Smooth muscle cell (in vitro differentiated cells): Measurements from ENCODE around the gene NFIA. TPM values are rescaled to one million over a fixed set of nuclear protein-coding genes. Genes with fewer than 3 reads are reported as not detected.

ENCODE experiments used
- DNase-seq: peaks from one replicate; lab custom pipeline; 2025; ENCODE audit not compliant: unreplicated experiment; lab: John Stamatoyannopoulos, UW
- H2AFZ ChIP-seq: fragments of 200-600 bp; sonication (generic); 2 replicates; pipeline ENCODE4 v1.6.0; 2016; ENCODE audit warnings: antibody characterized with exemption, low read depth, mild to moderate bottlenecking
- H3F3A ChIP-seq: fragments of 200-600 bp; sonication (generic); 2 replicates; pipeline ENCODE4 v1.6.0; 2017; ENCODE audit warnings: antibody characterized with exemption, low read depth
- H3K27ac ChIP-seq: fragments of 200-600 bp; sonication (generic); 2 replicates; pipeline ENCODE4 v1.5.1; 2016; ENCODE audit warnings: low read depth, mild to moderate bottlenecking
- H3K27me3 ChIP-seq: fragments of 200-600 bp; sonication (generic); 2 replicates; pipeline ENCODE4 v1.6.1; 2016; ENCODE audit warnings: low read depth, mild to moderate bottlenecking
- H3K36me3 ChIP-seq: fragments of 200-600 bp; sonication (generic); 2 replicates; pipeline ENCODE4 v1.5.1; 2016; ENCODE audit warnings: low read depth
- H3K4me1 ChIP-seq: fragments of 200-600 bp; sonication (generic); 2 replicates; pipeline ENCODE4 v1.5.1; 2016; ENCODE audit warnings: low read depth
- H3K4me2 ChIP-seq: fragments of 200-600 bp; sonication (generic); 2 replicates; pipeline ENCODE4 v1.6.0; 2016; ENCODE audit warnings: mild to moderate bottlenecking
- H3K4me3 ChIP-seq: fragments of 200-600 bp; sonication (generic); 2 replicates; pipeline ENCODE4 v1.5.1; 2016; ENCODE audit warnings: mild to moderate bottlenecking
- H3K79me2 ChIP-seq: fragments of 200-600 bp; sonication (generic); 2 replicates; pipeline ENCODE4 v1.6.0; 2016; ENCODE audit warnings: low read depth, mild to moderate bottlenecking
- H3K9ac ChIP-seq: fragments of 200-600 bp; sonication (generic); 2 replicates; pipeline ENCODE4 v1.6.0; 2016; ENCODE audit warnings: low read depth
- H3K9me3 ChIP-seq: fragments of 200-600 bp; sonication (generic); replicated peaks from 2 replicates; pipeline ENCODE4 v1.5.1; 2016; ENCODE audit warnings: low read depth
- H4K20me1 ChIP-seq: fragments of 200-600 bp; sonication (generic); 2 replicates; pipeline ENCODE4 v1.6.0; 2016; ENCODE audit warnings: low read depth
- WGBS: methylation state at CpG from one replicate; pipeline ENCODE4 v1.1.7; 2016; ENCODE audit warnings: low lambda C conversion rate; 5-methylcytosine and 5-hydroxymethylcytosine counted together
- polyA plus RNA-seq: library from polyadenylated mRNA; unstranded; fragments of >200 nt; fragmentation: Nextera tagmentation; extraction: Ambion mirVana; gene quantifications from 2 replicates; pipeline ENCODE4 v1.2.1, GENCODE V29; 2016
- total RNA-seq: library from RNA; depleted of rRNA; stranded (reverse); fragments of >200 nt; gene quantifications from 2 replicates; pipeline ENCODE4 v1.2.3, GENCODE V29; 2014
- TF ChIP-seq, protein P1 (sequence below): fragments of 200-600 bp; sonication (generic); IDR thresholded peaks from 2 replicates; pipeline ENCODE4 v1.5.1; 2017; ENCODE audit warnings: borderline replicate concordance, mild to moderate bottlenecking, antibody characterized with exemption; ENCODE audit not compliant: insufficient read depth, poor library complexity, severe bottlenecking

Gene NFIA
- total and polyA plus RNA-seq, 2 experiments from 2014 or later: 5.0 to 6.2 TPM

DNA sequence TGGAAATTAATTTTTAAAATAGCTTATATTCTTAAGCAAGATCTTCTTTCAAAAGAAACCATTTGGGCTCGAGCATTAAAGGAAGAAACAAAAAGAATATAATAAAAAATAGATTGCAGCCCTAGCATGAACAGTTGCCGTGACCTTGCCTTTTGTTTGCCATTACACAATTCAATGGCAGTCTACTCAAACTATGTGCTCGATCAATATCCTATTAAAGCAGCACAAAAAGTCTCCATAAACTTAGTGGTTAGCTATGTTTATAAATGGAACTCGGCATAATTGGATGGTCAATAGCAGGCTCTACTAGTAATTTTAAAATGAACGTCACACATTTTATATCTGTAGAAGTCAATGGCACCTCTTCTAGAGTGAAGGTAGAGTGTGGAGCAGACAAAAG lies 256.5 kb downstream of the NFIA start:
- H4K20me1 ChIP-seq: no peaks in the 10 kb centered on the region
- no peaks in the 10 kb centered on the region for H3K9me3 ChIP-seq
- H3K4me2 ChIP-seq: peak overlapping the region; percentile 73
- peak overlapping the region; percentile 76 for H3K27ac ChIP-seq
- no peak overlapping the region for H3K9ac ChIP-seq
- H3K36me3 ChIP-seq: no peaks in the 10 kb centered on the region
- H3F3A ChIP-seq: peaks cover 11% of the 10 kb centered on the region
- TF ChIP-seq, protein P1, sequence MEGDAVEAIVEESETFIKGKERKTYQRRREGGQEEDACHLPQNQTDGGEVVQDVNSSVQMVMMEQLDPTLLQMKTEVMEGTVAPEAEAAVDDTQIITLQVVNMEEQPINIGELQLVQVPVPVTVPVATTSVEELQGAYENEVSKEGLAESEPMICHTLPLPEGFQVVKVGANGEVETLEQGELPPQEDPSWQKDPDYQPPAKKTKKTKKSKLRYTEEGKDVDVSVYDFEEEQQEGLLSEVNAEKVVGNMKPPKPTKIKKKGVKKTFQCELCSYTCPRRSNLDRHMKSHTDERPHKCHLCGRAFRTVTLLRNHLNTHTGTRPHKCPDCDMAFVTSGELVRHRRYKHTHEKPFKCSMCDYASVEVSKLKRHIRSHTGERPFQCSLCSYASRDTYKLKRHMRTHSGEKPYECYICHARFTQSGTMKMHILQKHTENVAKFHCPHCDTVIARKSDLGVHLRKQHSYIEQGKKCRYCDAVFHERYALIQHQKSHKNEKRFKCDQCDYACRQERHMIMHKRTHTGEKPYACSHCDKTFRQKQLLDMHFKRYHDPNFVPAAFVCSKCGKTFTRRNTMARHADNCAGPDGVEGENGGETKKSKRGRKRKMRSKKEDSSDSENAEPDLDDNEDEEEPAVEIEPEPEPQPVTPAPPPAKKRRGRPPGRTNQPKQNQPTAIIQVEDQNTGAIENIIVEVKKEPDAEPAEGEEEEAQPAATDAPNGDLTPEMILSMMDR: no peak
- peaks cover 15% of the 10 kb centered on the region for H3K4me1 ChIP-seq
- no peak overlapping the region for H3K4me3 ChIP-seq
- DNase-seq: no peak
- no peak overlapping the region for H2AFZ ChIP-seq
- 88% methylated on average over 5 of the region's 5 CpGs for WGBS
- H3K79me2 ChIP-seq: no peaks in the 10 kb centered on the region
- H3K27me3 ChIP-seq: no peaks in the 10 kb centered on the region

DNA sequence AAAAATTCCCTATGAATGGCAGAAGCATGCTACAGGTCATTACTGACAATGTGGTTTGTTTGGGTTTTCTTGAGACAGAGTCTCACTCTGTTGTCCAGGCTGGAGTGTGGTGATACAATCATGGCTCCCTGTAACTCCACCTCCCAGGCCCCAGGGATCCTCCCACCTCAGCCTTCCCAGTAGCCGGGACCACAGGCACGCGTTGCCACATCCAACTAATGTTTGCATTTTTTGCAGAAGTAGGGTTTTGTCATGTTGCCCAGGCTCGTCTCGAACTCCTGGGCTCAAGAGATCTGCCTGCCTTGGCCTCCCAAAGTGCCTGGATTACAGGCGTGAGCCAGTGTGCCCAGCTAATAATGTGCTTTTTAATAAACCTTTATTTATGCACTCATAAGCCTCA lies 259.1 kb downstream of the NFIA start:
- H3K4me3 ChIP-seq: no peak overlapping the region
- peaks cover 3% of the 10 kb centered on the region for H3F3A ChIP-seq
- H3K79me2 ChIP-seq: no peaks in the 10 kb centered on the region
- H3K9me3 ChIP-seq: no peaks in the 10 kb centered on the region
- DNase-seq: no peak
- 90% methylated on average over 6 of the region's 6 CpGs for WGBS
- H3K9ac ChIP-seq: no peak overlapping the region
- H3K36me3 ChIP-seq: no peaks in the 10 kb centered on the region
- no peak overlapping the region for H2AFZ ChIP-seq
- H3K4me1 ChIP-seq: peaks cover 15% of the 10 kb centered on the region
- no peak overlapping the region for H3K27ac ChIP-seq
- H3K4me2 ChIP-seq: no peak overlapping the region
- H3K27me3 ChIP-seq: no peaks in the 10 kb centered on the region
- H4K20me1 ChIP-seq: no peaks in the 10 kb centered on the region
- TF ChIP-seq, protein P1: no peak

DNA sequence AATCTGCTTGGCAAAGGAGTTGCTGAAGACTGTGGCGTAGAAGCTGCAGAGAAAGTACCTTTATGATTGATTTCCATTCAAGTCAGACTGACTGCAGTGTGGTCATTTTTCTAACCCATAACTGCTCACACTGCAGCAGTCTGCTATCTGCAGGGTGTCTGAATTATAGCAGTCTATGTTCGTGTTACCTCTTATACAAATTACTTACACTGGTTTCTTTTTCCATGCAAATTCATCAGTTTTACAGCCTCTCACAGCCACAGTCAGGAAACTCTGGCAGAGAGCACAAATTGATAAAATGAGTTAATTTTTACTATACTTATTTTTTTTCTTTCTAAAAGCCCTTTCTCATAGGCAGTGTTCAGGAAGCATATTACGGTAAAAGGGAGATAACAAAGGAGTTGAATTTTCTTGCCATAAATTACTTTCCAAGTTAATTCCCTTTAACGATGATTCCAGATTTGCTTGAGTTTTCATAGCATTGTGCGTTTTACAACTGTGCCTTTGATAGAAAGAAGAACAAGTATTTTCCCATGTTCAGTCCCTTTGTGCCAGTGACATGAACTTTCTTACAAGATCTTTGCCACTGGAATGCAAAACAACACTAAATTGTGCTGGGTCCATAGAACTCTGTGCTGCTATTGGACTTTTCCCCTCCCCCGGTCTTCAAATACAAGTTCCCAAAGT lies 261.5 kb downstream of the NFIA start:
- H3K4me2 ChIP-seq: peak overlapping the region; percentile 40

More for the DNA sequence above, 261.5 kb downstream of the NFIA start:
- Histone ChIP-seq H3K9ac (no peak overlapping the region), H3K4me1 (no peaks in the 10 kb centered on the region), H3K36me3 (no peaks in the 10 kb centered on the region), H3K27ac (no peak overlapping the region), H3K9me3 (no peaks in the 10 kb centered on the region), H2AFZ (no peak overlapping the region), H3K79me2 (no peaks in the 10 kb centered on the region), H3K4me3 (no peak overlapping the region), H3K27me3 (no peaks in the 10 kb centered on the region), H4K20me1 (no peaks in the 10 kb centered on the region), H3F3A (no peaks in the 10 kb centered on the region)
- DNase-seq: no peak
- TF ChIP-seq, protein P1: no peak
- 50% methylated on average over 6 of the region's 6 CpGs for WGBS
